ENCODE results near the gene MAPT. TPM values are rescaled to one million over a fixed set of nuclear protein-coding genes. Genes with fewer than 3 reads are reported as not detected.

MAPT gene
- total RNA-seq, 1 donor from 2014 or later: 6.1 TPM

GRCh38 chr17:45920083-45920482, 25.7 kb downstream of the MAPT start:
- H3K27ac ChIP-seq: no peak overlapping the region
- intact Hi-C loops (cut with DNase I): no loop called here
- no peaks in the 10 kb centered on the region for H3K36me3 ChIP-seq
- H3K27me3 ChIP-seq: no peaks in the 10 kb centered on the region
- no peaks in the 10 kb centered on the region for H3K9me3 ChIP-seq
- DNase-seq (ENCODE audit: extremely low spot score in 2 of 2): no peak
- TF ChIP-seq, protein P1, sequence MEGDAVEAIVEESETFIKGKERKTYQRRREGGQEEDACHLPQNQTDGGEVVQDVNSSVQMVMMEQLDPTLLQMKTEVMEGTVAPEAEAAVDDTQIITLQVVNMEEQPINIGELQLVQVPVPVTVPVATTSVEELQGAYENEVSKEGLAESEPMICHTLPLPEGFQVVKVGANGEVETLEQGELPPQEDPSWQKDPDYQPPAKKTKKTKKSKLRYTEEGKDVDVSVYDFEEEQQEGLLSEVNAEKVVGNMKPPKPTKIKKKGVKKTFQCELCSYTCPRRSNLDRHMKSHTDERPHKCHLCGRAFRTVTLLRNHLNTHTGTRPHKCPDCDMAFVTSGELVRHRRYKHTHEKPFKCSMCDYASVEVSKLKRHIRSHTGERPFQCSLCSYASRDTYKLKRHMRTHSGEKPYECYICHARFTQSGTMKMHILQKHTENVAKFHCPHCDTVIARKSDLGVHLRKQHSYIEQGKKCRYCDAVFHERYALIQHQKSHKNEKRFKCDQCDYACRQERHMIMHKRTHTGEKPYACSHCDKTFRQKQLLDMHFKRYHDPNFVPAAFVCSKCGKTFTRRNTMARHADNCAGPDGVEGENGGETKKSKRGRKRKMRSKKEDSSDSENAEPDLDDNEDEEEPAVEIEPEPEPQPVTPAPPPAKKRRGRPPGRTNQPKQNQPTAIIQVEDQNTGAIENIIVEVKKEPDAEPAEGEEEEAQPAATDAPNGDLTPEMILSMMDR (IDR thresholded peaks at IDR 0.05): no peak
- TF ChIP-seq POLR2A (IDR thresholded peaks at IDR 0.05) (no peak), POLR2AphosphoS5 (IDR thresholded peaks at IDR 0.05; ENCODE audit: insufficient read depth in 1 of 2, low read depth in 1 of 2) (no peak)
- peaks cover 10% of the 10 kb centered on the region for H3K4me1 ChIP-seq
- H3K4me3 ChIP-seq: no peak overlapping the region

DNA sequence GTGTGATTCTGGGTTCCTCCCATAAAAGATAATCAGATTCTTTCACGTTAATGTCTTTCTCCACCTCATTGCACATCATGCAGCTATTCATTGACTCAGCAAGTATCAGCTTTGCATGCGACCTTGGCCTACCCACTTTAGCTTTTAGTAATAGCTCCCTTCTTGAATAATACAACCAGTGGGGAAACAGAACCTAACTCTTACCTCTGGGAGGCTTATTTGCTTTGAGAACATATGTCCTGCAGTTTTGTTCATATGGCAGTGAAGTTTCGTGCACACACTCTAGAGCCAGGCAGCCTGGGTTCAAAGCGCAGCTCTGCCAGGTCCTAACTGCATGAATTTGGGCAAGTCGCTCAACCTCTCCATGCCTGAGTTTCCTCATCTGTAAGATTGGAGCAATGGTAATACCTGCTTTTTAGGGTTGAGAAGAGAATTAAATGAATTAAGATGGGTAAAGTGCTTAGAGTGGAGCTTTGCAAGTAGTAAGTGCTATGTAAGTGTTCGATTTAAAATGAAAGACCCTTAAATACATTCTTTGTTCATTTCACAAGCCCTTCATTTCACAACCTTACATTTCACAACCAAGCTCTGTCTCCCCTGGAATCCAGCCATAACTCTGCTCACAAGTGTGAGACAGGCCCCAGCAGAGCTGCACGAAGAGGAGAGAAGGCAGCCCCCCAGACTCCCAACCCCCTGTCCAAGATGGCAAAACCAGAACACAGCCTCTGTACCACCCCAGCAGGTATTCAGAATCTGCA, 29.3 kb downstream of the MAPT start:
- TF ChIP-seq POLR2A (IDR thresholded peaks at IDR 0.05) (no peak), POLR2AphosphoS5 (IDR thresholded peaks at IDR 0.05; ENCODE audit: insufficient read depth in 1 of 2, low read depth in 1 of 2) (no peak)
- TF ChIP-seq, protein P1 (IDR thresholded peaks at IDR 0.05): no peak
- Histone ChIP-seq H3K4me3 (no peak overlapping the region), H3K36me3 (no peaks in the 10 kb centered on the region), H3K27ac (no peak overlapping the region), H3K27me3 (no peaks in the 10 kb centered on the region), H3K4me1 (peaks cover 10% of the 10 kb centered on the region), H3K9me3 (no peaks in the 10 kb centered on the region)
- no peak for DNase-seq (ENCODE audit: extremely low spot score in 2 of 2)
- intact Hi-C loops (cut with DNase I): no loop called here

GRCh38 chr17:45924332-45924820, 30.0 kb downstream of the MAPT start:
- no peaks in the 10 kb centered on the region for H3K9me3 ChIP-seq
- DNase-seq (ENCODE audit: extremely low spot score in 2 of 2): no peak
- TF ChIP-seq POLR2AphosphoS5 (IDR thresholded peaks at IDR 0.05; ENCODE audit: insufficient read depth in 1 of 2, low read depth in 1 of 2): no peak
- TF ChIP-seq, protein P1 (IDR thresholded peaks at IDR 0.05): no peak
- no peak for TF ChIP-seq POLR2A (IDR thresholded peaks at IDR 0.05)
- H3K4me3 ChIP-seq: no peak overlapping the region
- no peaks in the 10 kb centered on the region for H3K27me3 ChIP-seq
- H3K4me1 ChIP-seq: peaks cover 10% of the 10 kb centered on the region
- H3K27ac ChIP-seq: no peak overlapping the region
- H3K36me3 ChIP-seq: no peaks in the 10 kb centered on the region
- intact Hi-C loops (cut with DNase I): no loop called here

DNA sequence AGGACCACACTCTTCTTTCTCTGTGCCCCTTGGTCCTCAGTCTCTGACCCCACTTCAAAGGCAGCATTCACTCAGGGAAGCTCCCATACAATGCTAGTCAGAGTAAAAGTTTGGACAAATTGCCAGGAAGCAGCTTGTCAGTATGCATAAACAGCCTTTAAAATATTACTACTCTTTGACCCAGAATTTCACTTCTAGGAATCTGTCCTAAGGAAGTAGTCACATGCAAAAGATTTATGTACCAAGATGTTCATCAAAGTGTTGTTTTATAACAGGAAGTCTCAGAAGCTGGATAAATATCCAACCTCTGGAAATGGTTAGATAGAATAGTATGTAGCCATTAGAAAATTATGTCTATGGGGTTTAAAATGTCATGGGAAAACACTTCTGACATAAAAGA, 31.0 kb downstream of the MAPT start:
- H3K36me3 ChIP-seq: no peaks in the 10 kb centered on the region
- H3K27me3 ChIP-seq: no peaks in the 10 kb centered on the region
- DNase-seq (ENCODE audit: extremely low spot score in 2 of 2): no peak
- peaks cover 10% of the 10 kb centered on the region for H3K4me1 ChIP-seq
- H3K4me3 ChIP-seq: no peak overlapping the region
- intact Hi-C loops (cut with DNase I): no loop called here
- no peak for TF ChIP-seq POLR2A (IDR thresholded peaks at IDR 0.05)
- TF ChIP-seq, protein P1 (IDR thresholded peaks at IDR 0.05): no peak
- no peak for TF ChIP-seq POLR2AphosphoS5 (IDR thresholded peaks at IDR 0.05; ENCODE audit: insufficient read depth in 1 of 2, low read depth in 1 of 2)
- H3K9me3 ChIP-seq: no peaks in the 10 kb centered on the region
- no peak overlapping the region for H3K27ac ChIP-seq

DNA sequence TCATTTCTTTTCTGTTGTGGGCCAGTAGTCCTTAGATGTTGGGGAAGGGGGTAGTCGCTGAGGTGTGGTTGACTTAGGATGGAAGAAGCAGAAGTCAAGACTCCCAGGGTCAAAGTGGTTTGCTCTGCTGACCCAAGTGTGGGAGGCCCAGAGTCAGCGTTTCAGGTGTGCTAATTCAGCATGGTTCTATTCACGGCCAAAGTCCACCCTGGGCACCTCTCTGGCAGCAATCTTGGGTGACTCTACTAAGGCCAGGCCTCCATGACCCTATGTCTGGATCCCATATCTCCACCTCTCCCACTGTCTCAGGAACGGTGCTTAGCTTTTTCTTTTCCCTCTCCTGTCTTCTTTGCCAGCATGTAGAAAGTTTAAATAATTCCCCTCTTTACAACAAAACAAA, 32.9 kb downstream of the MAPT start:
- H3K36me3 ChIP-seq: no peaks in the 10 kb centered on the region
- no peaks in the 10 kb centered on the region for H3K27me3 ChIP-seq
- TF ChIP-seq POLR2AphosphoS5 (IDR thresholded peaks at IDR 0.05; ENCODE audit: insufficient read depth in 1 of 2, low read depth in 1 of 2): no peak
- no peak for TF ChIP-seq POLR2A (IDR thresholded peaks at IDR 0.05)
- TF ChIP-seq, protein P1 (IDR thresholded peaks at IDR 0.05): no peak
- intact Hi-C loops (cut with DNase I): no loop called here
- H3K9me3 ChIP-seq: no peaks in the 10 kb centered on the region
- no peak overlapping the region for H3K4me3 ChIP-seq
- no peak overlapping the region for H3K27ac ChIP-seq
- peaks cover 10% of the 10 kb centered on the region for H3K4me1 ChIP-seq
- DNase-seq (ENCODE audit: extremely low spot score in 2 of 2): no peak
